Mesendoderm (in vitro differentiated cells): ENCODE results near the gene PTPA.

Experiments
- DNase-seq: peaks from one replicate; pipeline ENCODE4 v3.0.0; 2013
- H2AK5ac ChIP-seq: 2 replicates; pipeline ENCODE4 v1.6.1; 2013; ENCODE audit warnings: low read length, inconsistent platforms
- H2BK120ac ChIP-seq: 2 replicates; pipeline ENCODE4 v1.6.1; 2013; ENCODE audit warnings: low read depth, mild to moderate bottlenecking, low read length, moderate library complexity, mixed read lengths
- H2BK15ac ChIP-seq: replicated peaks from 2 replicates; pipeline ENCODE4 v1.6.1; 2013; ENCODE audit warnings: low read depth, mild to moderate bottlenecking, moderate library complexity
- H2BK5ac ChIP-seq: 2 replicates; pipeline ENCODE4 v1.6.1; 2013; ENCODE audit warnings: low read length, inconsistent platforms
- H3K18ac ChIP-seq: 2 replicates; pipeline ENCODE4 v1.6.1; 2013; ENCODE audit warnings: mild to moderate bottlenecking, low read length, mixed read lengths
- H3K23ac ChIP-seq: one replicate; pipeline ENCODE4 v1.6.1; 2013; ENCODE audit warnings: low read length
- H3K27ac ChIP-seq: 2 replicates; pipeline ENCODE4 v1.5.1; 2013; ENCODE audit warnings: low read depth, mild to moderate bottlenecking, inconsistent platforms, low read length, moderate library complexity
- H3K27me3 ChIP-seq: 2 replicates; pipeline ENCODE4 v1.6.1; 2013; ENCODE audit warnings: low read length, control low read depth, mild to moderate bottlenecking, inconsistent platforms; ENCODE audit not compliant: insufficient read depth, poor library complexity
- H3K36me3 ChIP-seq: 2 replicates; pipeline ENCODE4 v1.6.1; 2013; ENCODE audit warnings: low read length, inconsistent platforms; ENCODE audit not compliant: control insufficient read depth, insufficient read depth
- H3K4ac ChIP-seq: one replicate; pipeline ENCODE4 v1.6.1; 2013; ENCODE audit warnings: low read depth, mild to moderate bottlenecking, low read length, moderate library complexity
- H3K4me1 ChIP-seq: 2 replicates; pipeline ENCODE4 v1.6.1; 2013; ENCODE audit warnings: low read depth, low read length, inconsistent platforms; ENCODE audit not compliant: control insufficient read depth
- H3K4me2 ChIP-seq: 2 replicates; pipeline ENCODE4 v1.6.1; 2013; ENCODE audit warnings: low read length
- H3K4me3 ChIP-seq: 2 replicates; pipeline ENCODE4 v1.5.1; 2013; ENCODE audit warnings: mild to moderate bottlenecking, low read length
- H3K56ac ChIP-seq: one replicate; pipeline ENCODE4 v1.6.1; 2013; ENCODE audit warnings: low read length
- H3K79me1 ChIP-seq: 2 replicates; pipeline ENCODE4 v1.6.1; 2013; ENCODE audit warnings: low read length, inconsistent platforms
- H3K79me2 ChIP-seq: 2 replicates; pipeline ENCODE4 v1.6.1; 2013; ENCODE audit warnings: mild to moderate bottlenecking, low read length; ENCODE audit not compliant: control insufficient read depth, insufficient read depth
- H3K9ac ChIP-seq: 2 replicates; pipeline ENCODE4 v1.6.1; 2013; ENCODE audit warnings: low read length, inconsistent platforms
- H4K5ac ChIP-seq: one replicate; pipeline ENCODE4 v1.6.1; 2013; ENCODE audit warnings: low read length
- H4K8ac ChIP-seq: one replicate; pipeline ENCODE4 v1.6.1; 2013; ENCODE audit warnings: low read depth, mild to moderate bottlenecking, control low read depth, low read length, moderate library complexity
- WGBS: extraction: QIAGEN DNeasy Blood & Tissue Kit; methylation state at CpG from one replicate; pipeline ENCODE4 v1.1.7; 2013; ENCODE audit warnings: low lambda C conversion rate, missing lambda C conversion rate; ENCODE audit not compliant: insufficient coverage; ENCODE audit errors: extremely low coverage; 5-methylcytosine and 5-hydroxymethylcytosine counted together

The PTPA gene

GRCh38 chr9:129108083-129108804 is 3.0 kb upstream of the PTPA start:
- DNase-seq, result no peak
- no peak overlapping the region for H3K4me2 ChIP-seq
- no peak overlapping the region for H4K5ac ChIP-seq
- H3K4ac ChIP-seq, result no peak overlapping the region
- no peak overlapping the region for H3K18ac ChIP-seq
- peaks cover 7% of the 10 kb centered on the region for H3K79me2 ChIP-seq
- no peak overlapping the region for H2BK5ac ChIP-seq
- H3K4me3 ChIP-seq, result no peak overlapping the region
- no peak overlapping the region for H2AK5ac ChIP-seq
- H2BK120ac ChIP-seq, result no peak overlapping the region
- H3K79me1 ChIP-seq, result no peaks in the 10 kb centered on the region
- no peaks in the 10 kb centered on the region for H3K27me3 ChIP-seq
- no peak overlapping the region for H4K8ac ChIP-seq
- no CpG with 5 or more reads among the region's 13 CpGs for WGBS
- no peaks in the 10 kb centered on the region for H3K36me3 ChIP-seq
- H2BK15ac ChIP-seq, result no peak overlapping the region
- H3K9ac ChIP-seq, result no peak overlapping the region
- no peak overlapping the region for H3K56ac ChIP-seq
- H3K23ac ChIP-seq, result no peak overlapping the region
- H3K4me1 ChIP-seq, result no peaks in the 10 kb centered on the region
- H3K27ac ChIP-seq, result no peak overlapping the region

- Histone ChIP-seq H2BK120ac (no peak overlapping the region), H4K5ac (no peak overlapping the region), H3K9ac (no peak overlapping the region), H2BK15ac (no peak overlapping the region), H3K23ac (no peak overlapping the region), H2AK5ac (no peak overlapping the region), H3K4ac (no peak overlapping the region), H3K79me1 (no peaks in the 10 kb centered on the region), H3K18ac (no peak overlapping the region), H2BK5ac (no peak overlapping the region), H3K27ac (no peak overlapping the region), H4K8ac (no peak overlapping the region), H3K4me2 (no peak overlapping the region), H3K4me3 (no peak overlapping the region), H3K27me3 (no peaks in the 10 kb centered on the region), H3K56ac (no peak overlapping the region), H3K36me3 (no peaks in the 10 kb centered on the region), H3K79me2 (peaks cover 11% of the 10 kb centered on the region), H3K4me1 (no peaks in the 10 kb centered on the region)
- no peak for DNase-seq
- WGBS, result no CpG with 5 or more reads among the region's 10 CpGs
Observed at GRCh38 chr9:129108805-129109536, 2.2 kb upstream of the PTPA start.

- Histone ChIP-seq H3K4me1 (no peaks in the 10 kb centered on the region), H3K23ac (no peak overlapping the region), H3K56ac (no peak overlapping the region), H4K8ac (no peak overlapping the region), H2AK5ac (no peak overlapping the region), H3K4me2 (no peak overlapping the region), H3K27me3 (no peaks in the 10 kb centered on the region), H4K5ac (no peak overlapping the region), H3K4ac (no peak overlapping the region), H3K27ac (no peak overlapping the region), H3K79me1 (no peaks in the 10 kb centered on the region), H3K4me3 (no peak overlapping the region), H2BK120ac (no peak overlapping the region), H2BK5ac (no peak overlapping the region), H3K79me2 (peaks cover 11% of the 10 kb centered on the region), H2BK15ac (no peak overlapping the region), H3K36me3 (no peaks in the 10 kb centered on the region), H3K18ac (no peak overlapping the region), H3K9ac (no peak overlapping the region)
- DNase-seq, result peak; percentile 41
- WGBS, result no CpG with 5 or more reads among the region's 7 CpGs
Observed at GRCh38 chr9:129109537-129109903, 1.7 kb upstream of the PTPA start.

GRCh38 chr9:129109952-129110739 is 1.1 kb upstream of the PTPA start:
- H3K4me2 ChIP-seq, result peak overlapping the region; percentile 81
- H3K79me2 ChIP-seq, result peaks cover 15% of the 10 kb centered on the region
- H3K4ac ChIP-seq, result no peak overlapping the region
- H3K4me3 ChIP-seq, result peak overlapping the region; percentile 28
- H3K36me3 ChIP-seq, result no peaks in the 10 kb centered on the region
- H3K4me1 ChIP-seq, result no peaks in the 10 kb centered on the region
- peak overlapping the region; percentile 98 for H3K23ac ChIP-seq
- peak overlapping the region; percentile 71 for H3K9ac ChIP-seq
- no peak overlapping the region for H2BK120ac ChIP-seq
- no peaks in the 10 kb centered on the region for H3K27me3 ChIP-seq
- no peak overlapping the region for H3K27ac ChIP-seq
- peak; percentile 7 for DNase-seq
- H4K5ac ChIP-seq, result no peak overlapping the region
- peak overlapping the region; percentile 19 for H3K18ac ChIP-seq
- H2AK5ac ChIP-seq, result no peak overlapping the region
- H2BK5ac ChIP-seq, result no peak overlapping the region
- H4K8ac ChIP-seq, result no peak overlapping the region
- peak overlapping the region; percentile 86 for H3K56ac ChIP-seq
- no CpG with 5 or more reads among the region's 64 CpGs for WGBS
- H2BK15ac ChIP-seq, result no peak overlapping the region
- no peaks in the 10 kb centered on the region for H3K79me1 ChIP-seq

GRCh38 chr9:129111528-129112151 is 425 bp downstream of the PTPA start:
- H3K79me2 ChIP-seq, result peaks cover 18% of the 10 kb centered on the region
- H3K9ac ChIP-seq, result peak overlapping the region; percentile 98
- no peak overlapping the region for H2BK15ac ChIP-seq
- H3K36me3 ChIP-seq, result no peaks in the 10 kb centered on the region
- peak overlapping the region; percentile 81 for H2BK5ac ChIP-seq
- no peak overlapping the region for H4K8ac ChIP-seq
- no peak overlapping the region for H4K5ac ChIP-seq
- peak overlapping the region; percentile 94 for H3K27ac ChIP-seq
- peak overlapping the region; percentile 6 for H2AK5ac ChIP-seq
- WGBS, result no CpG with 5 or more reads among the region's 37 CpGs
- H3K56ac ChIP-seq, result peak overlapping the region; percentile 99
- H3K4me1 ChIP-seq, result no peaks in the 10 kb centered on the region
- H3K4ac ChIP-seq, result peak overlapping the region; percentile 97
- peak overlapping the region; percentile 29 for H3K23ac ChIP-seq
- H3K4me3 ChIP-seq, result peak overlapping the region; percentile 83
- peak overlapping the region; percentile 56 for H3K4me2 ChIP-seq
- H3K27me3 ChIP-seq, result no peaks in the 10 kb centered on the region
- no peak overlapping the region for H2BK120ac ChIP-seq
- H3K18ac ChIP-seq, result peak overlapping the region; percentile 91
- H3K79me1 ChIP-seq, result no peaks in the 10 kb centered on the region
- peak; percentile 45 for DNase-seq
